NCI-H748 (cell line): ENCODE data around the gene HOXB4.

ENCODE experiments used
- DNase-seq: peaks from one replicate; lab custom pipeline; 2025; ENCODE audit not compliant: unreplicated experiment; lab: John Stamatoyannopoulos, UW

HOXB4 gene

GRCh38 chr17:48615047-48615962 is 37.2 kb upstream of the HOXB4 start, which contains the start of gene HOXB8:
Gene HOXB8, minus strand, starts transcription at chr17:48615292. Its CDS starts 588 bp downstream, at chr17:48614704.
- DNase-seq = peak; percentile 42

- DNase-seq = peak; percentile 80
Measured at GRCh38 chr17:48613862-48614694, 35.9 kb upstream of the HOXB4 start.

GRCh38 chr17:48612854-48613691 is 34.9 kb upstream of the HOXB4 start:
- peak; percentile 66 for DNase-seq

GRCh38 chr17:48612456-48612853 is 34.3 kb upstream of the HOXB4 start:
- peak; percentile 57 for DNase-seq

GRCh38 chr17:48611681-48612455 is 33.7 kb upstream of the HOXB4 start:
- peak; percentile 81 for DNase-seq

- peak; percentile 69 for DNase-seq
Measured at GRCh38 chr17:48611213-48611612, 33.1 kb upstream of the HOXB4 start.

GRCh38 chr17:48610282-48611211 is 32.4 kb upstream of the HOXB4 start, which contains the start of gene HOXB7:
Gene HOXB7, minus strand, starts transcription at chr17:48611017. Its CDS starts 99 bp downstream, at chr17:48610918.
- DNase-seq = peak; percentile 77

GRCh38 chr17:48609759-48610281 is 31.7 kb upstream of the HOXB4 start:
- peak; percentile 70 for DNase-seq

GRCh38 chr17:48609033-48609432 is 30.9 kb upstream of the HOXB4 start:
- DNase-seq = no peak

- DNase-seq = no peak
Measured at GRCh38 chr17:48608494-48608834, 30.3 kb upstream of the HOXB4 start.

- no peak for DNase-seq
Measured at GRCh38 chr17:48606892-48607614, 28.9 kb upstream of the HOXB4 start.

- DNase-seq = no peak
Measured at GRCh38 chr17:48605991-48606891, 28.1 kb upstream of the HOXB4 start.

- DNase-seq = no peak
Measured at GRCh38 chr17:48605409-48605919, 27.3 kb upstream of the HOXB4 start.

GRCh38 chr17:48604770-48605329 is 26.7 kb upstream of the HOXB4 start, which contains the start of gene HOXB6:
Gene HOXB6, minus strand, starts transcription at chr17:48604986. Its CDS starts 6,836 bp downstream, at chr17:48598150.
- no peak for DNase-seq

- peak; percentile 10 for DNase-seq
Measured at GRCh38 chr17:48603959-48604769, 26.0 kb upstream of the HOXB4 start.
